ENCODE measurements around the gene MAN1A2. TPM values are rescaled to one million over a fixed set of nuclear protein-coding genes. Genes with fewer than 3 reads are reported as not detected.

The MAN1A2 gene
- total and polyA plus RNA-seq, 9 of the 15 experiments (the other 6 are each of a cell fraction or from before 2014, with no cell fraction given), result 4.2 to 38.4 (median 18.7) TPM

DNA sequence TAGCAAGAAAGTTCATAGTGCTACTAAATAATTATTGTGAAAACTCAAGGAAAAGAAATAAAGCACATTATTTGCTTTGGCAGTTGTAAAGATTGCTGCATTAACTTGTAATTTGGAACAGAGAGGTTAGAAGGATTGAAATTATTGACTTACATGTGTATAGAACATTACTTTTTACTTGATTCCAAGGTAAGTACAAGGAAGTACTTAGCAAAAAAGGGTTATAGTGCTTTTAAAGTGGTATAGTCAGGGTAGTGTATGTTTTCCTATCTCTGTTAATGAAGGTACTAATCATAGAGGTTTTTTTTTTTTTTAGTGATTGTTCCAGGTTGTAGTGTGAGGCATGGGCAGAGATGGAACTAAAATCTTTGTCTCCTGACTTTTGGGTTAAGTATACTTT lies 29.4 kb downstream of the MAN1A2 start:
- 0 out of 2 replicates have a peak, but pooled peaks cover 4% of the 10 kb centered on the region for H4K20me1 ChIP-seq (replicated peaks; ENCODE audit: control insufficient read depth, insufficient read depth, low read length)
- no peak for FAIRE-seq

DNA sequence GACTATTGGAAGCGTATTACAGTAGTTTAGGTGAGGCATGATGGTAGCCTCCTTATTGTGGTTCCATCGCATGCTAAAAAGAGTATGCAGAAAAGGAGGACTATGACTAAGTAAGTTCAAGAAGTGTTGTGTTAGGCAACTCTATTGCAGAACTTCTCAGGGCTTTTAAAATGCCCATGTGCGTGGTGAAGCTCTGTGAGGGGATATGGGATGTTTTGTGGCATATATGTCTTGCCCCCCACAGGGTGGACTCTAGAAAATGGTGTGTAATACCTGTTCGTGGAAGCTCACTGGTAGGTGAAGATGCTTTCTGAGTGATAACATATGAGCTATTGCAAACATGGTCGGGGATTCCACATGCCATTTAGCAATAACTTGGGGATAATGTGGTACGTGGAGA lies 31.7 kb downstream of the MAN1A2 start:
- CTCF ChIA-PET (ENCODE audit: low intra/inter-chr PET ratio), result no interaction called here
- 62% methylated on average over 6 of the region's 6 CpGs for WGBS (ENCODE audit: insufficient coverage, low coverage, missing lambda C conversion rate)
- H3K9me1 ChIP-seq (ENCODE audit: control insufficient read depth, insufficient read depth, low read length), result no peaks in the 10 kb centered on the region
- ATAC-seq (peak; percentile 29; the same call in 2 of the 3 replicates), FAIRE-seq (no peak), DNase-seq (ENCODE audit: extremely low read depth in 1 of 4, low spot score in 3 of 4) (no peak)
- H3K27ac ChIP-seq (ENCODE audit: extremely low read depth, low read depth, low read length), result no peak overlapping the region
- peaks cover 5% of the 10 kb centered on the region for H3K9me3 ChIP-seq (replicated peaks; ENCODE audit: control insufficient read depth, insufficient read depth, low read depth, low read length)
- no TSS peak for BruUV-seq (replicated peaks)
- POLR2A ChIA-PET, result interaction anchor here (1.0 to 1.4 kb wide), 3 partner anchors 10 to 497 kb away, joined by 3 to 5 read pairs (median 4); no protein-coding TSS in a partner anchor
- in situ Hi-C loops (cut with MboI), result no loop called here
- peaks cover 0 to 13% of the 10 kb centered on the region in 2 experiments; a peak in 2 of 5 replicates for H3K4me1 ChIP-seq (replicated peaks in 1 of 2; ENCODE audit: control insufficient read depth in 2 of 2, insufficient read depth in 2 of 2, low read length in 2 of 2)
- H4K20me1 ChIP-seq (replicated peaks; ENCODE audit: control insufficient read depth, insufficient read depth, low read length), result 0 out of 2 replicates have a peak, but pooled peaks cover 4% of the 10 kb centered on the region
- H3K4me3 ChIP-seq, result no peak overlapping the region
- H3K79me2 ChIP-seq (ENCODE audit: control insufficient read depth, insufficient read depth, low read length), result peaks cover 73% of the 10 kb centered on the region
- intact Hi-C loops (cut with micrococcal nuclease), result no loop called here
- H2AFZ ChIP-seq (ENCODE audit: low read depth, low read length), result no peak overlapping the region
- no peaks in the 10 kb centered on the region for H3K27me3 ChIP-seq (ENCODE audit: control insufficient read depth in 2 of 2, insufficient read depth in 2 of 2, low read length in 2 of 2)
- no peak overlapping the region for H3K9ac ChIP-seq (ENCODE audit: insufficient read depth in 1 of 2, low read depth in 2 of 2, low read length in 2 of 2)
- no peak overlapping the region for H3K4me2 ChIP-seq (ENCODE audit: insufficient read depth, low read length)
- peaks cover 15% of the 10 kb centered on the region; the same call in 2 of the 3 replicates for H3K36me3 ChIP-seq (ENCODE audit: control insufficient read depth, insufficient read depth, low read length)
- TF ChIP-seq ZNF347 (CRISPR knock-in tag; IDR thresholded peaks at IDR 0.05; ENCODE audit: low read depth) (no peak), ZNF224 (CRISPR knock-in tag; IDR thresholded peaks at IDR 0.05) (no peak), ZNF232 (CRISPR knock-in tag; IDR thresholded peaks at IDR 0.05) (no peak), ZNF239 (CRISPR knock-in tag; IDR thresholded peaks at IDR 0.05) (peak; percentile 86), CEBPB (tag; IDR thresholded peaks at IDR 0.05) (peak; percentile 56)

More for the DNA sequence above, 29.4 kb downstream of the MAN1A2 start:
- Histone ChIP-seq H3K4me1 (replicated peaks in 1 of 2; ENCODE audit: control insufficient read depth in 2 of 2, insufficient read depth in 2 of 2, low read length in 2 of 2) (peaks cover 0 to 13% of the 10 kb centered on the region in 2 experiments; a peak in 1 of 5 replicates), H2AFZ (ENCODE audit: low read depth, low read length) (no peak overlapping the region), H3K36me3 (ENCODE audit: control insufficient read depth, insufficient read depth, low read length) (no peaks in the 10 kb centered on the region), H3K9me1 (ENCODE audit: control insufficient read depth, insufficient read depth, low read length) (no peaks in the 10 kb centered on the region), H3K27me3 (ENCODE audit: control insufficient read depth in 2 of 2, insufficient read depth in 2 of 2, low read length in 2 of 2) (no peaks in the 10 kb centered on the region), H3K27ac (ENCODE audit: extremely low read depth, low read depth, low read length) (no peak overlapping the region), H3K79me2 (ENCODE audit: control insufficient read depth, insufficient read depth, low read length) (peaks cover 80% of the 10 kb centered on the region), H3K9ac (ENCODE audit: insufficient read depth in 1 of 2, low read depth in 2 of 2, low read length in 2 of 2) (no peak overlapping the region), H3K9me3 (replicated peaks; ENCODE audit: control insufficient read depth, insufficient read depth, low read depth, low read length) (no peaks in the 10 kb centered on the region), H3K4me3 (no peak overlapping the region), H3K4me2 (ENCODE audit: insufficient read depth, low read length) (no peak overlapping the region)
- ChIA-PET CTCF (ENCODE audit: low intra/inter-chr PET ratio) (no interaction called here), POLR2A (no interaction called here)
- intact Hi-C loops (cut with micrococcal nuclease) (no loop called here), in situ Hi-C loops (cut with MboI) (no loop called here)
- ATAC-seq, result no peak
- DNase-seq (ENCODE audit: extremely low read depth in 1 of 4, low spot score in 3 of 4), result no peak
- TF ChIP-seq, protein P1, sequence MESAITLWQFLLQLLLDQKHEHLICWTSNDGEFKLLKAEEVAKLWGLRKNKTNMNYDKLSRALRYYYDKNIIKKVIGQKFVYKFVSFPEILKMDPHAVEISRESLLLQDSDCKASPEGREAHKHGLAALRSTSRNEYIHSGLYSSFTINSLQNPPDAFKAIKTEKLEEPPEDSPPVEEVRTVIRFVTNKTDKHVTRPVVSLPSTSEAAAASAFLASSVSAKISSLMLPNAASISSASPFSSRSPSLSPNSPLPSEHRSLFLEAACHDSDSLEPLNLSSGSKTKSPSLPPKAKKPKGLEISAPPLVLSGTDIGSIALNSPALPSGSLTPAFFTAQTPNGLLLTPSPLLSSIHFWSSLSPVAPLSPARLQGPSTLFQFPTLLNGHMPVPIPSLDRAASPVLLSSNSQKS (CRISPR knock-in tag; IDR thresholded peaks at IDR 0.05), result no peak
- BruUV-seq (replicated peaks), result no TSS peak

Measured in K562 (cell line).